Body of pancreas (tissue), 4 donors: Measurements from ENCODE around the gene RNF130. TPM values are rescaled to one million over a fixed set of nuclear protein-coding genes. Genes with fewer than 3 reads are reported as not detected.

Experiments used
- ATAC-seq: fragments of 150-250 bp; one replicate; pipeline ENCODE4 v1.9.1; 2016
- DNase-seq, 4 donors: peaks; one replicate each; pipeline ENCODE4 v3.0.0-alpha.2; 2019
- H3K27ac ChIP-seq, 4 donors: fragments of 200-600 bp; sonication (generic); 1 replicate in 3 of 4; 2 replicates in 1 of 4; pipeline versions ENCODE4 v1.5.1 to v1.6.1; 2016 to 2019; ENCODE audit warnings: mild to moderate bottlenecking in 1 of 4, mixed read lengths in 1 of 4, moderate library complexity in 1 of 4
- H3K27me3 ChIP-seq, 2 donors: fragments of 200-600 bp; sonication (generic); one replicate each; pipeline ENCODE4 v1.6.0; 2016; ENCODE audit warnings: mild to moderate bottlenecking in 1 of 2
- H3K36me3 ChIP-seq, 2 donors: fragments of 200-600 bp; sonication (generic); replicated peaks in 1 of 2; 2 replicates each; pipeline ENCODE4 v1.5.1; 2016; ENCODE audit warnings: low read depth in 2 of 2; ENCODE audit not compliant: insufficient read depth in 1 of 2
- H3K4me1 ChIP-seq: fragments of 200-600 bp; sonication (generic); one replicate; pipeline ENCODE4 v1.6.0; 2016
- H3K4me3 ChIP-seq, 2 donors: fragments of 200-600 bp; sonication (generic); 1 replicate in 1 of 2; 2 replicates in 1 of 2; pipeline ENCODE4 v1.5.1; 2016 to 2019
- H3K9me3 ChIP-seq, 3 donors: fragments of 200-600 bp; sonication (generic); 1 replicate in 2 of 3; 2 replicates in 1 of 3; pipeline ENCODE4 v1.5.1; 2016
- POLR2A ChIP-seq, 3 donors: fragments of 450-650 bp; IDR thresholded peaks; one replicate each; pipeline ENCODE4 v1.6.1; 2016; ENCODE audit warnings: antibody characterized with exemption in 3 of 3, mild to moderate bottlenecking in 2 of 3
- WGBS, 2 donors: methylation state at CpG; one replicate each; pipeline ENCODE4 v1.1.5; 2017; 5-methylcytosine and 5-hydroxymethylcytosine counted together
- intact Hi-C: fragments of 100-400 bp; cut with DNase I; formaldehyde crosslinking; loops from one replicate; pipeline ENCODE4 v1.15.1; 2023
- total RNA-seq, 2 donors: library from RNA; depleted of rRNA; stranded (reverse); fragments of >200 nt; gene quantifications; one replicate each; pipeline ENCODE4 v1.1.0, GENCODE V29; 2016
- TF ChIP-seq, protein P1 (sequence below), 7 experiments: fragments of 450-650 bp in 4 of 7; fragments of 200-600 bp in 3 of 7; sonication (generic) in 3 of 7; IDR thresholded peaks; one replicate each; pipeline ENCODE4 v1.5.1; 2016 to 2019; ENCODE audit warnings: antibody characterized with exemption in 7 of 7

The RNF130 gene
- total RNA-seq, 2 donors from 2014 or later, result 32.3 to 58.9 TPM

DNA sequence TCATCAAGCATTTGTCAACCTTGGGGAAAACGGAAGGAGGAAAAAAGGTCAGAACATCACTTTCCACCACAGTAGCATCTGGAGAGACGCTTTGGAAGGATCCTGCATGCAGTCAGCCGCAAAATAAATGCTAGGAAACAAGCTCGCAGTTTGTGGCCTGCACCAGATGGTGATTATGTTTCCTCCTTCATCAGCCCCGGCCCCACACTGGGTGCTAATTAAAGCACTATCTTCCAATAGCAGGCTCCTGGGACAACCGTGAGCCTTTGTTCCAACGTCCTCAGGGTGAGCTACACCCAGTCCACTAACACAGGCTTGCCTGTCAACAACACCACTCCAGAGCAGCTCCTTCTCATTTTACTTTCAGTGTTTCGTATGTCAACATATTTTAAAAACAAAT lies 64.0 kb downstream of the RNF130 start:
- Histone ChIP-seq H3K9me3 (no peaks in the 10 kb centered on the region), H3K4me1 (peaks cover 9% of the 10 kb centered on the region), H3K27me3 (no peaks in the 10 kb centered on the region), H3K27ac (no peak overlapping the region), H3K4me3 (no peak overlapping the region), H3K36me3 (no peaks in the 10 kb centered on the region)
- peak; percentile 38 for ATAC-seq
- TF ChIP-seq, protein P1, sequence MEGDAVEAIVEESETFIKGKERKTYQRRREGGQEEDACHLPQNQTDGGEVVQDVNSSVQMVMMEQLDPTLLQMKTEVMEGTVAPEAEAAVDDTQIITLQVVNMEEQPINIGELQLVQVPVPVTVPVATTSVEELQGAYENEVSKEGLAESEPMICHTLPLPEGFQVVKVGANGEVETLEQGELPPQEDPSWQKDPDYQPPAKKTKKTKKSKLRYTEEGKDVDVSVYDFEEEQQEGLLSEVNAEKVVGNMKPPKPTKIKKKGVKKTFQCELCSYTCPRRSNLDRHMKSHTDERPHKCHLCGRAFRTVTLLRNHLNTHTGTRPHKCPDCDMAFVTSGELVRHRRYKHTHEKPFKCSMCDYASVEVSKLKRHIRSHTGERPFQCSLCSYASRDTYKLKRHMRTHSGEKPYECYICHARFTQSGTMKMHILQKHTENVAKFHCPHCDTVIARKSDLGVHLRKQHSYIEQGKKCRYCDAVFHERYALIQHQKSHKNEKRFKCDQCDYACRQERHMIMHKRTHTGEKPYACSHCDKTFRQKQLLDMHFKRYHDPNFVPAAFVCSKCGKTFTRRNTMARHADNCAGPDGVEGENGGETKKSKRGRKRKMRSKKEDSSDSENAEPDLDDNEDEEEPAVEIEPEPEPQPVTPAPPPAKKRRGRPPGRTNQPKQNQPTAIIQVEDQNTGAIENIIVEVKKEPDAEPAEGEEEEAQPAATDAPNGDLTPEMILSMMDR (IDR thresholded peaks at IDR 0.05), result no peak
- no peak for TF ChIP-seq POLR2A (IDR thresholded peaks at IDR 0.05)
- intact Hi-C loops, result no loop called here
- DNase-seq, result peak in 3 of 4 donors; percentile 23 to 52 (median 49)
- 64 to 80% methylated on average over 8 of the region's 8 CpGs for WGBS, 2 donors

DNA sequence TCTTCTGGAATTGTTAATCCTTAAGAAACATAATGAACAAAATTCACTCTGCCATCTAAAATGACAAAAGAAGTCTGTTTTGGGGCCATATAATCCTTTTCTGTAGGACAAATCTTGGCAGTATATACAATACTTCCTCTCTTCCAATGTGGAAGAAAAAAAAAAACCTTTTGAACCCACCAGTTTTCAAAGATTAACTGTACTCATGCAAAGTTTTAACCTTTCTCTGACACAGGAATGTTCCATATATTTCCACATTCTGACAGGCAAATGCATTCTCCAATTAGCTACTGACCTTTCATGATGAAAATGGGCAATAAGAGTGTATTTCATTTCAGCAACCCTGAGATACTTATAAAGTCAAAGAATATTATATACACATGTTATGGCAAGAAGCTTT lies 65.4 kb downstream of the RNF130 start:
- intact Hi-C loops, result no loop called here
- no peak for ATAC-seq
- no peak for DNase-seq

DNA sequence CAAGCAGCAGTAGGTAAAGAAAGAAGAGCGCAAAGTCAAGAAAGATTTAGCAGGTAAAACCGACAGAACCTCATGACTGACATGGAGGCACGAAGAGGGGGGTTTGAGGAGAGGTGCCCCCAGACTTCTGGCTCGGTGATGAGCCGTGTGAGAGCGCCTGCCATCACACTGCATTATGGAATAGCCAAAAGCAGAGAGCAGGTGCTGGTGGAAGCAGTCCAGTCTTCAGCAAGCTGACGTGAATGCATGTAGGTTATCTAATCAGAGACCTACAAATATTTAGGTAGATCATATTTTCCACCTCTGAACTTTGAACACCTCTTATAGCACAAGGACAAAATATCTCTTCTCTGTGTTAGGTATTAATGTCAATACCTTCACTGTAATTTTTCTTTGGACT lies 68.4 kb downstream of the RNF130 start:
- TF ChIP-seq POLR2A (IDR thresholded peaks at IDR 0.05), result no peak
- TF ChIP-seq, protein P1 (IDR thresholded peaks at IDR 0.05), result no peak
- Histone ChIP-seq H3K9me3 (no peaks in the 10 kb centered on the region), H3K27me3 (no peaks in the 10 kb centered on the region), H3K4me3 (no peak overlapping the region), H3K36me3 (no peaks in the 10 kb centered on the region), H3K4me1 (peaks cover 13% of the 10 kb centered on the region), H3K27ac (no peak overlapping the region)
- 42% methylated on average over 7 of the region's 7 CpGs for WGBS, 2 donors
- no peak for ATAC-seq
- intact Hi-C loops, result no loop called here
- peak in 1 of 4 donors; percentile 13 for DNase-seq

More for the DNA sequence above, 65.4 kb downstream of the RNF130 start:
- H3K36me3 ChIP-seq, result no peaks in the 10 kb centered on the region
- no peaks in the 10 kb centered on the region for H3K27me3 ChIP-seq
- peaks cover 13% of the 10 kb centered on the region for H3K4me1 ChIP-seq
- no peaks in the 10 kb centered on the region for H3K9me3 ChIP-seq
- TF ChIP-seq, protein P1 (IDR thresholded peaks at IDR 0.05), result no peak
- no peak for TF ChIP-seq POLR2A (IDR thresholded peaks at IDR 0.05)
- no peak overlapping the region for H3K4me3 ChIP-seq
- no peak overlapping the region for H3K27ac ChIP-seq

DNA sequence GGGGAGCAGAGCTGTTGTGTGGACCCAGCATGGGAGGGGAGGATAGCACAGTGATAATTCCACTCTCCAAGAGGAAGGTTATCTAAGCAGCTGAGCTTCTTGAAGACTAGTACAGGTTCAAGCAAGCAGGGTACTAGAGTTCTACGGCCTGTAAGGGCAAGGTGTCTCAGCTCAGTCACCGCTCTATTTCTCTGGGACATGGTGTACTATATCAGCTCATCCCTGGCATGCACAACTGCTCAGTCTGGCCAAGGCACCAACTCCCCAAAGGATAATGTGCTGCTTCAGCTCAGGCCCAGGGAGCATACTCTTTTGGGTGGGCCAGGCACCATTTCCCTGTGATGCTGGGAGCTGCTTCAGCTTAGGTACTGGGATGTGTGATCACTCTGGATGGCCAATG lies 69.8 kb downstream of the RNF130 start:
- WGBS, 2 donors, result 92 to 100% methylated on average over 1 to 2 of the region's 2 CpGs
- H3K27me3 ChIP-seq, result no peaks in the 10 kb centered on the region
- no peak overlapping the region for H3K27ac ChIP-seq
- peaks cover 13% of the 10 kb centered on the region for H3K4me1 ChIP-seq
- intact Hi-C loops, result no loop called here
- H3K4me3 ChIP-seq, result no peak overlapping the region
- H3K9me3 ChIP-seq, result no peaks in the 10 kb centered on the region
- TF ChIP-seq POLR2A (IDR thresholded peaks at IDR 0.05), result no peak
- TF ChIP-seq, protein P1 (IDR thresholded peaks at IDR 0.05), result no peak
- DNase-seq (no peak), ATAC-seq (no peak)
- no peaks in the 10 kb centered on the region for H3K36me3 ChIP-seq

DNA sequence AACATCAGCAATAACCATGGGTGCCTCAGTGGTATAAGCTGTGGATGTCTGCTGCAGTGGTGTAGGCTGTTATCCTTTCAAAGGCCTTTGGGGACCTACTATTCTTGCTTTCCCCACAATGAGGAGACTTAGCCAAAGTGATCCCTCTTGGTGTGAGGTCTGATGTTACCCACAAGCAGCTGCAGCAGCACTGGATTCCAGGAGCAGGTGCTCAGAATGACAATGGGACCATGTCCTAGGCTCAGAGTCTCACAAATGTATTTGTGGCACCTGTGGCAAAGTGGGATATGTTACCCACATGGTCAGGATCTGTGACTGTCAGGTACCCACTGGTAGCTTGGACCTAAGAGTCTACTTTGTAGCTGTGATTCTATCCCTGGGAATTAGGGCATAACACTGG lies 70.4 kb downstream of the RNF130 start:
- H3K27ac ChIP-seq, result no peak overlapping the region
- intact Hi-C loops, result no loop called here
- ATAC-seq, result no peak

More for the DNA sequence above, 70.4 kb downstream of the RNF130 start:
- no peaks in the 10 kb centered on the region for H3K36me3 ChIP-seq
- H3K4me3 ChIP-seq, result no peak overlapping the region
- no peaks in the 10 kb centered on the region for H3K27me3 ChIP-seq
- H3K9me3 ChIP-seq, result no peaks in the 10 kb centered on the region
- DNase-seq, result no peak
- TF ChIP-seq POLR2A (IDR thresholded peaks at IDR 0.05), result no peak
- TF ChIP-seq, protein P1 (IDR thresholded peaks at IDR 0.05), result no peak
- peaks cover 13% of the 10 kb centered on the region for H3K4me1 ChIP-seq
